ENCODE measurements around the gene TMEM59.

DNA sequence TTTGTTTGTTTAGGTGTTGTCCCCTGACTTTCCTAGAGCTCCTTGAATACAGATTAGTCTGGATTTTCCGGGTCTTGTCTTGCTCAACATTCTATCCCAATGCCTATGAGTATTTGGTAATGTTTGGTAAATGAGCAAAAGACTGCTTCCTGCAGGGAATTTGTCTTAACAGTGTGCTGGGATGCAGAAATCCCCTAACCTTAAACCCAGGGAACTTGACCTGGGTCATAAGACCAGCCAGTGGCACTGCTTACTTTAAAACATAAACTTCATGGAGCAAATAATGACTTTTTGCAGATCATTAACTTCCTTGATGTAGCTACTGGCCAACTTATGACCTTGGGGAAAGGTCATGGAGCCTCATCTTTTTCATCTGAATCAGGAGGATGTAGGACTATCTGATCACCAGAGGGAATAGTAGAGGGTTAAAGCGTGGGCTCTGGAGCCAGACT is 27.6 kb upstream of the TMEM59 start:
- TF ChIP-seq, protein P1, sequence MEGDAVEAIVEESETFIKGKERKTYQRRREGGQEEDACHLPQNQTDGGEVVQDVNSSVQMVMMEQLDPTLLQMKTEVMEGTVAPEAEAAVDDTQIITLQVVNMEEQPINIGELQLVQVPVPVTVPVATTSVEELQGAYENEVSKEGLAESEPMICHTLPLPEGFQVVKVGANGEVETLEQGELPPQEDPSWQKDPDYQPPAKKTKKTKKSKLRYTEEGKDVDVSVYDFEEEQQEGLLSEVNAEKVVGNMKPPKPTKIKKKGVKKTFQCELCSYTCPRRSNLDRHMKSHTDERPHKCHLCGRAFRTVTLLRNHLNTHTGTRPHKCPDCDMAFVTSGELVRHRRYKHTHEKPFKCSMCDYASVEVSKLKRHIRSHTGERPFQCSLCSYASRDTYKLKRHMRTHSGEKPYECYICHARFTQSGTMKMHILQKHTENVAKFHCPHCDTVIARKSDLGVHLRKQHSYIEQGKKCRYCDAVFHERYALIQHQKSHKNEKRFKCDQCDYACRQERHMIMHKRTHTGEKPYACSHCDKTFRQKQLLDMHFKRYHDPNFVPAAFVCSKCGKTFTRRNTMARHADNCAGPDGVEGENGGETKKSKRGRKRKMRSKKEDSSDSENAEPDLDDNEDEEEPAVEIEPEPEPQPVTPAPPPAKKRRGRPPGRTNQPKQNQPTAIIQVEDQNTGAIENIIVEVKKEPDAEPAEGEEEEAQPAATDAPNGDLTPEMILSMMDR (IDR thresholded peaks at IDR 0.05; ENCODE audit: insufficient read depth, low read length, poor library complexity, severe bottlenecking): no peak
- TF ChIP-seq EZH2phosphoT487 (conservative IDR thresholded peaks at IDR 0.05; ENCODE audit: low read length): no peak
